Non-pigmented ciliary epithelial cell (primary cell): Measurements from ENCODE around the gene RNF182.
"Not testable (repeated sequence)": the region's sequence is repeated elsewhere in the genome, so short reads cannot be mapped to it uniquely, and the experiment has no call there.

ENCODE experiments used
- DNase-seq: peaks from one replicate; pipeline ENCODE4 v3.0.0-alpha.2; 2010; ENCODE audit warnings: low read depth

Gene RNF182, protein sequence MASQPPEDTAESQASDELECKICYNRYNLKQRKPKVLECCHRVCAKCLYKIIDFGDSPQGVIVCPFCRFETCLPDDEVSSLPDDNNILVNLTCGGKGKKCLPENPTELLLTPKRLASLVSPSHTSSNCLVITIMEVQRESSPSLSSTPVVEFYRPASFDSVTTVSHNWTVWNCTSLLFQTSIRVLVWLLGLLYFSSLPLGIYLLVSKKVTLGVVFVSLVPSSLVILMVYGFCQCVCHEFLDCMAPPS

DNA sequence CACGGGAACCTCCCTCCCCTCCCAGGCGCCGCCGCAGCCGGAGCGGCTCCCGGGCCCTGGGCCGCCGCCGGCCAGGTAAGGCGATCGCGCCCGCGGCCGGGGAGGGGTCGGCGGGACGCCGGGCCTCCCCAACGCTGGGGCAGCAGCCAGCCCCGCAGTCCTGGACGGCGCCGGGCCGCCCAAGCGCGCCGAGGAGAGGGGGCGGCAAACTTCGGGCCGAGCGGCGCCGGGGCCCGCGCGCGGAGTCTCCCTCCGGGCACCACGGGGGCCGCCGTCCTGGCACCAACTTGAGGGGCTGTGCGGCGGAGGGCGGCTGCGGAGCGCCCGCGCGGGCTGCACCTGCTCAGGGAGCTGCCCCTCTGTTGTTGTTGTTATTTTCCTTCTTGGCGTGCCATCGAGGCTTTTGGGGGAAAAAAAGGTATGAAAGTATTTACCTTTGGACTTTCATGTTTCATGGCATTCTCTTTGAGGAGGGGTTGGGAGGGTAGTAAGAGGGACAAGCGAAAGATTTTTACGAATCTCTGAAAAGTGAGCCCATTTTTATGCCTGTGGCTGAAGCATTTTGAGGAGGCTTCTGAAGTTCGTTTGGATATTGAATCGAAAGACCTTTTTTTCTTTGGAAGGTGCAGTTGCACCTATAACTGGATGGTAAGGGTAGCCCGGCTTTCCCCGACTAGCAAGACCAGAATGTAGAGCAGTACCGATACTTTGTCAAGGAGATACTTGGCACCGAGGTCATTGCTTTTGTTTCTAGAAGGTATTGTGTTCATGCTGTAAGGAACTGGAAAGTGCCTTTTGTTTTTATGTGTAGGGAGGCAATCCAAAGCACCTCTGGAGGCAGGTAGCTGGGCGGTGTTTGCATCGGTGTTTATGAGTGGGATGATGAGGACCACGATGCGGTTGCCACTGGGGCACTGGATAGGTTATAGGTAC, at the start of gene RNF182:
Gene RNF182, plus strand, starts transcription at position 4 of the 933 bp plus-strand sequence. CDS start 52,168 bp downstream, outside the sequence.
- DNase-seq: no peak

DNA sequence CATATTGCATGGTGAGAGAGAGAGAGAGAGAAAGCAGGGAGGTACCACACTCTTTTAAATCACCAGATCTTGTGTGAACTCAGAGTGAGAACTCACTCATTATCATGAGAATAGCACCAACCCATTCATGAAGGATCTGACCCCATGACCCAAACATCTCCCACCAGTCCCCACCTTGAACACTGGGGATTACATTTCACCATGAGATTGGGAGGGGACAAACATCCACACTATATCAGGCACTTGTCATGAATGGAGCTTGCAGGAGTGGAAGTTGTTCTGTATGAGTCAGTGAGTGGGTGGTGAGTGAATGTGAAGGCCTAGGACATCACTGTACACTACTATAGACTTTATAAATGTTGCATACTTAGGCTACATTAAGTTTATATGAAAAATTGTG, 47.7 kb upstream of the RNF182 start:
- peak; percentile 18 for DNase-seq

DNA sequence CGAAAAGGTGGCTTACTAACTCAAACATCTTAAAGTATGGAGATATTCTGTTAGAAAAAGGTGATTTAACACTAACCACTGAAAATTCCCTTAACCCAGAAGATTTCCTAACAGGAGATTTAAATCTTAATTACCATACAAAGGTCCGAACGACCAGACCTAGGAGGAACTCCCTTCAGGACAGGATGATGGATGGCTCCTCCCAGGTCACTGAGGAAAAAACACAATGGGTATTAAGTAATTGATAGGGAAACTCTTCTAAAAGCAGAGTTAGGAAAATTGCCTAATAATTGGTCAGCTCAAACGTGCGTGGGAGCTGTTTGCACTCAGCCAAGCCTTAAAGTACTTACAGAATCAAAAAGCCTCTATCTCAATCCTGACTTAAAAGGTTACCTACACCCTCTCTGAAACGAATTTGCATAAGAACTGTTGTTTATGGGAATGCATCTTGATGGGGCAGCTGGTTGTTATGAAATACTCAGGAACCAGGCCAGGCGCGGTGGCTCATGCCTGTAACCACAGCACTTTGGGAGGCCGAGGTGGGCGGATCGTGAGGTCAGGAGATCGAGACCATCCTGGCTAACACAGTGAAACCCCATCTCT, 44.6 kb upstream of the RNF182 start:
- not testable (repeated sequence) for DNase-seq

DNA sequence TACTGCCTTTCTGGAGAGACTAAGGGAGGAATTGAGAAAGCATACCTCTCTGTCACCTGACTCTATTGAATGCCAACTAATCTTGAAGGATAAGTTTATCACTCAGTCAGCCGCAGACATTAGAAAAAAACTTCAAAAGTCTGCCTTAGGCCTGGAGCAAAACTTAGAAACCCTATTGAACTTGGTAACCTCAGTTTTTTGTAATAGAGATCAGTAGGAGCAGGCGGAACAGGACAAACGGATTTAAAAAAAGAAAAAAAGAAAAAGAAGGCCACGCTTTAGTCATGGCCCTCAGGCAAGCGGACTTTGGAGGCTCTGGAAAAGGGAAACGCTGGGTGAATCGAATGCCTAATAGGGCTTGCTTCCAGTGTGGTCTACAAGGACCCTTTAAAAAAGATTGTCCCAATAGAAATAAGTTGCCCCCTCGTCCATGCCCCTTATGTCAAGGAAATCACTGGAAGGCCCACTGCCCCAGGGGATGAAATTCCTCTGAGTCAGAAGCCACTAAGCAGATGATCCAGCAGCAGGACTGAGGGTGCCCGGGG, 43.1 kb upstream of the RNF182 start:
- no peak for DNase-seq

DNA sequence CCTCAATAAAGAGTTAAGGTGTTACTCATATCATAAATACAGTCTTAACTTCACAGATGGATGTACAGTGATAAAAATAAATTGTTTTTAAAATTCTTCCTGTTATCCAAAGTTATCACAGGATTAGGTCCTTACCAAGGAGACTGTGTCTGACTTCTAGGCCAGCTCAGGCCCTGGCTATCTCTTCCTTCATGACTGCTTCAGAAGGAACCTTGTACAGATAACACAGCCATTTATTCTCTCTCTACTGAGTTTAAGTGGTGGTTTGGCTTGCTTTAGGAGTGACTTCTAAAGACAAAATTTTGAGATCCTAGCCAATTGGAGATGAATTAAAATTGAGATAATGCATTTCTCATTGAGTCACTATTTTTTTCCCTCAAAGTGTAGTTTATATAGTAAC, 40.8 kb upstream of the RNF182 start:
- no peak for DNase-seq

DNA sequence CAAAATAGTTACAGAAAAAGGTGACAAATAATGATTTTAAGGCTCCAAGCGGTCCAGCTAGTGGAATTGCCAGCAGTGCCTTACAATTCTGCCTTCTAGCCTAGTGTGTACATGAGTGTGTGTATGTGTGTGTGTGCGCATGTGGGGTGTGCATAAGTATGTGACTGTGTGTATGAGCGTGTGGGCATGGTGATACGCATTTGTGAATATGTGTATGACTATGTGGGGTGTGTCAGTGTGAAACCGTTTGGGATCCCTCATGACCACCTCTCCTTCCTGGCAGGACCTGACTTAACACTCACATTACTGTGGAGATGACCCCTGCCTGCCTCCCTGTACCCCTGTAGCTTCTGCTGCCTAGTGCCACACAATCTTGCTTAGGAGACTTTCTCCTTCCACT, 40.4 kb upstream of the RNF182 start:
- DNase-seq: no peak

DNA sequence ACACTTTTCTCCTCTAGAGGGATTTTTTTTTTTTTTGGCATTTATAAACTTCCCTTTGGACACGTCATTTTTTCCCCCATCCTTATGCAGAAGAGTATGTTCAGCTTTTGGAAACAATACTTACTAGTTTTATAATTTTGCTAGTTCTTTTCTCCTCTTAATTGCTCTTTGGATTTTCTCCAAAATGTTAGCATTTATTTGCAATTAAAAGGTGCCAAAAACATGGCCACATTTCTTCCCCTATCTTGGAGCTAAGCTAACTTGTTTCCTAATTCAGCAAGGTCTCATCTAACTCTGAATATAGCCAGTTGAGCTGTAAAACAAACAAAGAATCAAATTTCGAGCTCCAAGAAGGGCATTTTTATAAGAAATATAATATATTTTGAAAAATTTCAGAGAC, 39.2 kb upstream of the RNF182 start:
- DNase-seq: no peak

DNA sequence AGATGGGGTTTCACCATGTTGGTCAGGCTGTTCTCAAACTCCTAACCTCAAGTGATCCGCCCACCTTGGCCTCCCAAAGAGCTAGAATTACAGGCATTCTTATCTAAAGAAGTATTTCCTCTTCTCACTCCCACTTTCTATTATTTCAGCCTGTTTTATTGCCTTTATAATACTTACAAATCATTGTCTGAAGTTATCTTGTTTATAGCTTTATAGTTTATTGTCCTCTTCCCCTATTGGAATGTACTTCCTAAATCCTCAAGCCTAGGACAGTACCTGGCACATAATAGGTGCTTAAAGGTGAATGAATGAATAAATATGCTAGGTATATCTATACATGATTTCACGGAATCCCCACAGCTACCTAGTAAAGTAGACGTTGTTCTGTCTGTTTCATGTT, 37.8 kb upstream of the RNF182 start:
- no peak for DNase-seq

DNA sequence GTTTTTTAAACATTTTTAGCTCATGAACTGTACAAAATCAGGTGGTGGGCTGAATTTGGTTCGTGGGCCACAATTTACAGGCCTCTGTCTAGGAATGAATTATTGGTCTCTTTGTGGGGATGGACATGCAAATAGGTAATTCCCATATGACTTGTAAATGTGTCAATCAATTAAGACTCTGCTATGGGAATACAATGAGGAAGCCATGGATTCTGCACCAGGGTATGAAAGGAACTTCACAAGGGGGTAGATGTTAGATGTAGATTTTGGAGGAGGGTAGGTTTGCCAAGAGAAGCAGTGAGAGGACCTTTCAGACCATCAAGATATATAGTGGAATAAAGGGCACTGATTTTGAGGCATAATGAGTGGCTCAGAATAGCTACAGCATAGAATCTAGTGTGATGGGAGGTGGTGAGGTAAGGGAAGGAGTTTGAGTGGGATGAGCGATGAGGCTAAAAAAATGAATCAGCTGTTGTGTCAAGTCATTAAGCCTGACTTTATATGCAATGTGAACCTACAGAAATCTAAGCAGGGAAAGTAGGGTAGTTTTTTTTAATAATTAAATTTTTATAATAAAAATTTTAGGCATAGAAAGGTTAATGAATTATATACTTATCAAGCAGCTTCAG, 32.6 kb upstream of the RNF182 start:
- DNase-seq: no peak

DNA sequence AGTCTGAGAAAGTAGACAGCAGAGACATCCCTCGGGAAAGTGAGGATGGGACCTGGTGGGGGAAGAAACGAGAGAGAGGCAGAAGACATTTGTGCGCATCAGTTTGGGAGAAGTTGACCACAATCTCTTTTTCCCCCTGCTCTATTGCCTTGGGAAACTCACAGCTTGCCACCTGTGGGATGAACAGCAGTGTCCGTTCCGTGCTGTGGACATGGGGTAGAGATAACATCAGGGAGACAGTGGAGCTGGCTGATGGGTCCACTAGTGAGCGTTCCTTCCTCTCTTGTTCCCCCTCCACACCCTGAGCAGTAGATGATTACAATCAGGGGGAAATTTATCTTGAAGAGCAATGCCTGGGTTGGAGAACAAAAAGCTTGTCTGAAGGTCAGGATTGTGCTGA, 21.8 kb upstream of the RNF182 start:
- no peak for DNase-seq

DNA sequence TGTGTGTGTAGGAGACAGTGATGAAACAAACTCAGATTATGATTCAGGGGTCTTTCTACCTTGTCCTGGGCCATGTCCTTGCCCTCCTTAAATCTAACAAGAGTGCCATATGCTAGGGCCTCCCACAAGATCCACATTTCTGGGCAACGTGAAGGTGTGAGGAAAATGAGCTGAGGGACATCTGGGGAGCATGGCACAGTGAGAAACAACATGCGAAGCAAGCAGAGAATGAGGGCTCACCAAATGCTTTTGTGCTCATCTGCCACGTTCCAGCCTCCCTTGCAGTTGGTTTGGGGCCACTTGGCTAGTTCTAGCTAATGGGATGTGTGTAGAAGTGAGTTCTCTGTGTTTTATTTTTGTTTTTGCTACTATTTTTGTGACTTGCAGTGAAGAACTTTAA, 21.4 kb upstream of the RNF182 start:
- no peak for DNase-seq

DNA sequence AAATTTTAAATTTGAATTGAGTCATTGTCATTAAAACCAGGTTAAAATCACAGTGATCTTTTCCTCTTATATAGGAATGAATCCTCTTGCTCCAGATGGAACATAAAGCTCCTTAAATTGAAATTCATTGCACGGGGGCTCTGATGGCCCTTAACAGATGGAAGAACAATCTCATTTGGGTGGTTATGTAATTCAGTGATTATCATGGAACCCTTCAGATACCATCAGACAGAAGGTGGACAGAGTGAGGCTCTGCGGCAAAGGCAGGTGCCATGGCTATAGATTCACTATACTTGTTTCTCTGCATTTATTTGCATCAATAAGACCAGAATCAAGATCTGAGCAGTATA, 17.8 kb upstream of the RNF182 start:
- DNase-seq: no peak

DNA sequence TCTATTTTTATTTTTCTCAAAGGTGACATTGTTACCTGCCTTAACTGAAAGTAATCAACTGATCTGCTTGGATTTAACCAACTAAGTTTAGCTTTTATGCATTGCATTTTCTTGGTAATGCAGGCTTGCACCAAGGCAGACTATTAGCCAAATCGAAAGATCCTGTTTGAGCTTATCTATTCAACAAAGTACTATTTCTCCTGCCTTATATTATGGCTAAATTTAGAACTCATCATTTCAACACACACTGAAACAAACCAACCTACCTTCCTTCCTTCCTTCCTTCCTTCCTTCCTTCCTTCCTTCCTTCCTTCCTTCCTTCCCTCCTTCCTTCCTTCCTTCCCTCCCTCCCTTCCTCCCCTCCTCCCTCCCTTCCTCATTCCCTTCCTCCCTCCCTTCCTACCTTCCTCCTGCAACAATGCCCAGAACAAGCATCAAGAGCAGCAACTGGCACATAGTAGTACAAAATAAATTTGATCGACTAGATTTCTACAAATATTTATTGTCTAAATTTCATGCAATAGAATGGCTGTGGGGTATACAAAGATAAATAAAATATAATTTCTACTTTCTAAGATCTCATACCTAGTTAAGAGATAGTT, 17.0 kb upstream of the RNF182 start:
- DNase-seq: no peak

DNA sequence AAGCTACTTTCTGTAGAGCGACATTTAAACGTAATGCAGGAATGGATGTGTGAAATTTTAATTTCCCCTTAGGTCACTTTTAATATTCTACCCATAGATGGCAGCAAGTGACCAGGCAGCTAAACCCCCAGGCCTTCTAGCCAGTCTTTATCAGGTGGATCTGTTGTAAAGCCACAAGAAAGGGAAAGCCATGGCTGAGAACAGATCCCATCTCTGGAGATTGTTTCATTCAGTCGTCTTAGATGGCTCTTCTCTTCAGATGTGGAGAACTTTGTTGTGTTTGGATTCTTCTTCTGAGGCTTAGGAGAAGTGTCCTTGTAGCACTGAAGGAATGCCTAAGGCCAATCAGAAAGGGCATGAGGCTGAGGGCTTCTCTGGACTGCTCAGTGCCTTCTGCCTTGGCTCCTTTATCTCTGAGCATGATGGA, 15.8 kb upstream of the RNF182 start:
- peak; percentile 55 for DNase-seq

DNA sequence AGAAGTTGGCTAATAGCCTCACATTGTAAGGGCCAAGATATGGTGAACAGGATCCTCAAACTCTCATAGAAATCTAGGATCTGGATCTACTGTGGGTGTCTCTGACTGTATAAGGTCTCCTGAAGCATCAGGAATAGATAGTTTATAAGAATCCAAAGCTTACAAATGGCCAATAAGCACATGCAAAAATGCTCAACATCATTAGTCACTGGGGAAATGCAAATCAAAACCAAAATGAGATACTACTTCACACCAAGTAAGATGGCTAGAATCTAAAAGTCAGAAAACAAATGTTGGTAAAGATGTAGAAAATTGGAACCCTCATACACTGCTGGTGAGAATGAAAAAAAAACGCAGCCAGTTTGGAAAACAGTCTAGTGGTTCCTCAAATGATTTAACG, 14.3 kb upstream of the RNF182 start:
- no peak for DNase-seq

DNA sequence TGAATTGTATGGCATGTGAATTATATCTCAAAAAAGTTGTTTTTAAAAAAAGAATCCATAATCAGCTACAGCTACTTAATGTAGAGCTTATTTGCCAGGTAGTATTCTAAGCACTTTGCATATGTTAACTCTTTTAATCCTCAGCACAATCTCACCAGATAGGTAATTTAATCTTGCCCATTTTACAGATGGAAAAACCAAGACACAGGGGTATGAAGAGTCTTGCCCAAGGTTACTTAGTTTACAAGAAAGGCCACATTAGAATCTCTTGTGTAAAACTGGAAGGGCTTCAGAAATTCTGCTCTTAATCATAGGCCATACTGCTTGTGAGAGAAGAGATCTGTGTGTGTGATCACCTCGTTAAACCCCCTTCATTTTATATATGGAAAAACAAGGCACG, 13.4 kb upstream of the RNF182 start:
- DNase-seq: no peak

DNA sequence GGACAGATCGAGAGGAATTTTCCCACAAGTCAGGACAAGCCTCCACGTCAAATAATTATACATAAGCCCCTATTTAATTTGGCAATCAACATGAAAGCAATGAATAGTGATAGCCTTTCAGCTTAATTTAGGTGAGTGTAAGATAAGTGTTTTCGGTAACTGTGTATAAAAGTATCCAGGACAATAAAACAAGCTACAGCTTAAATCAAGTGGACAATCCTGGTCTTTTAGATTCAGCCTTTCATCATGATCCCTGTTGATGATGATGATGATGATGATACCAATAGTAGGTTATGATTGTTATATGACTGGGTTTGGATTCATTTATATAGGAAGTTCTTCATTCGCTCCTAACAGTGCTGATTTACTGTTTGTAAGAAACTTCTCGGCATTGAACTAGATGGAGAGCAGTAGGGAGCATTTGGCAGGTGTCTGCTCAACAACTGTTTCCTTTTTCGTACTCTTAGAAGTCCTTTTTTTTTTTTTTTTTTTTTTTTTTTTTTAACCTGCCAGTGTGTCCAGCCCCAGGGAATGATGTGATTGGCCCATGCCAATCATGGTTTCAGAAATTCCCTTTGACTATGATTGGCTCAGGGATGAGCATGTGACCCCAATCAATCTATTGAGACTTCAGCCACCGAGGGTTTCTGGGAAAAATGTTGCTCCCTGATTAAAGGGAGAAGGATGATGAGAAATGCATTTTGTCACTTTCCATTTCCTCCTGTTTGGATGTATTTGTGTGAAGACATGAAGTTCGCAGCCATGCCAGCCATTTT, 11.3 kb upstream of the RNF182 start:
- DNase-seq: no peak

DNA sequence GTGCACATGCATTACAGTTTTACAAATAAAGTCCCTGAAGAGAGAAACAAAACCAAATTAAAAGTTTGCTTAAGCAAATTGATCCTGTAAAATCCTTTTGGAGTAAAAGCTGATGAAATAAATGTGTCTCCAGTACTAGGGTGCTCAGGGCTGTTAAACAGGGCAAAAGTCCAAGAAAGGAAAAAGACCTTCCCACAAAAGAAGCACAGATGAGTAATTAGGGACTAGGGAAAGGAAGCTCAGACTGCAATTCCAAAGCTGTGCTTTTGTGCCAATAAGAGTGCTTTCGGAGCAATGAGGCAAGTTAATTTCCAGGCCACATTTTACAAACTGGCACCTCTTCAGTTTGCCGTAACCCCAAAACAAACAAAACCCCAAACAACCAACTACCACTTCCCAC, 10.4 kb upstream of the RNF182 start:
- no peak for DNase-seq

DNA sequence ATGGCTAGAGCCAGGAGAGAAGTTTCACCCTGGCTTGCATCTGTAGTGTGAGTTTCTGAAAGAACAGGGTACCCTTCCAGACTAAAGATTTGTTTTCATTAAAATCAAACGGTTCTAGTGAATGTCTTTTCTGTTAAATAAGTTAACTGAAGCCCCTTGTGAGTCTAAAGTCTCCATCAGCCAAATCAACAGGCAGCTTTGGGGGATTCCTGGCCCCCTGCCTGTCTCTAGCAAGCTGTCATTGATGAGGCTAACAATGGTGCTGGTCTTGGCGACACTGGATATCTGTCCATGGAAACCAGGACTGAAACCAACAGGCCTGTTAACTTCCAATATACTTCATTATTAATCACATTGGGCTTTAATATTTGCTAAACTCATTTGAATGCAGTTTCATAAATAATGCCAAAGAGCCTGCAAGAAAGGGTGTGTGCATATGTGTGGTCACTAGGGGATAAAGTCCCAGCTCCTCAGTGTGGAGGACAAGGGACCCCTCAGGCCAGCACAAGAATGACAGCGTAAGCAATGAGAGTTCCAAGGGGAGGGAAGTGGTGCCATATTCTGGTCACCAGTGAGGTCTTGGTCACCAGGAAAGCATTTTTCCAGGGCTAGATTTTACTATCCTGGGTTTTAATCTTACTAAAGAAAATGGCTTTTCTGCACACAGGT, 9.1 kb upstream of the RNF182 start:
- DNase-seq: no peak

DNA sequence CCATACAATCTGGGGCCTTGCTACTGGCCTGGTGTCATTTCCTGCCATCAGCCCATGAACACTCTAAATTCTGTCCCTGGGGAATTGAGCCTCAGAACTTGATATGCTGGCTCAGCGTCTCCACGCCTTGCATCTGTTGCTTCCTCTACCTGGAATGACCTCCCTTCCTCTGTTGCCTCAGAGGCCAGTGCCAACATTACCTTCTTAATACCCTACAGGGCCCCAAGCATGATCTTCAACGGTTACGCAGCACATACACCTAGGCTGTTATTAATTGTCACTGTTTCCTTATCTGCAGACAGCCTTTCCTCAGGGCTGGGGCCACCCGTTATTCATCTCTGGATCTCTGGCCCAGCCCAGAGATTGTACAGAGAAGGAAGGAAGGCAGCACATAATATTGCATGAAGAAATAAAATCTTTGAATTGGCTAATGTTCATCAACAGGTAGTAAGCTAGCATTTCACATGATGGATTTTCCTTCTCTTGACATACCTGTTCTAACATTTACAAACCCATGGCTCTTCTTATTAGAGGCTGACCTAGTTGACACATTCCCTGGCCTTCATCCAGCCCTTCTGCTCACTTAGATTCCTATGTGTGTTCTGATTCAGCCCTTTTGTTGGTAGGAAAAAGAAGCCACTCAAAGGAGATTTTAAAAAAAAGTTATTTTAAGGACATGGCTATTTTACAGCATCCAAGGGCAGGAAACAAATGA, 8.4 kb upstream of the RNF182 start:
- no peak for DNase-seq
